ENCODE measurements around the gene MGA.

DNA sequence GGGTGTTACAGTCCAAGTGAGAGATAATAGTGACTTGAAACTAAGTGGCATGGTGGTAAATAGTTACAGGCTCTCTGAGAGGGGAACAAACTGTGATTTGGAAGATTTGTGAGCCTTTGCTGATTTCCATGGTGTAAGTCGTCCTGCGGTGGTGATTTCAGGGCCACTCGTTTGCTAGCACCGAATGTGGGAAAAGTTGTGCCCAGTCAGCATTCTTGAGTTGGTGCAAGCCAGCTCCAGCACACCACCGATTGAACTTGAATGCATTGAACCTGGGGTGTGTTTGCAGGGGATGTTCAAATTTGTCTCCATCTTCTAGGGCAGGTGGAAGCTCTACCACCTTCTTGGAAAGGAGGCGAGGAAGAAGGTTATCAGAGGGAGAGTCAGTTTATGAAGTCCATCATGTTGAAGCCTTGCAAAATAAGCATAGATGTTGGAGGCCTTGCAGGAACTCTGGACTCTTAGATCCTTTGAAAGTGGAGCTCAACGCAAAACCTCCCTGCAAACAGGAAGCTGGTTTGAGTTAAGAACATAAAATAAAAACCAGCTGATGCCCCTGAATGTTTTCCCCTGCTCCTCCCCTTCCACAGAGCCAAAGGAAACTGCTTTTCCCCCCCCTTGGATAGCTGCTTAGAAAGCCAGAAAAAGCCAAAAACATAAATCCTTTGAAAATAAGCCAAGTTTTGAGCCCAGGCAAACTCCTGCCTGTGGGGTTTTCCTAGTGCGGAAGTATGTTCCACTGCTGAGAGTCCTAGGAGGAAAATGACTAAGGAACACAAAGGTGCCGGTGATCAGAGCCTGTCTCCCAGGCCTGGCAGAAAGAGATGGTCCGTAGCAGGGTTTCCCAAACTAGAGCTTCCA lies 136.0 kb downstream of the MGA start:
- TF ChIP-seq, protein P1, sequence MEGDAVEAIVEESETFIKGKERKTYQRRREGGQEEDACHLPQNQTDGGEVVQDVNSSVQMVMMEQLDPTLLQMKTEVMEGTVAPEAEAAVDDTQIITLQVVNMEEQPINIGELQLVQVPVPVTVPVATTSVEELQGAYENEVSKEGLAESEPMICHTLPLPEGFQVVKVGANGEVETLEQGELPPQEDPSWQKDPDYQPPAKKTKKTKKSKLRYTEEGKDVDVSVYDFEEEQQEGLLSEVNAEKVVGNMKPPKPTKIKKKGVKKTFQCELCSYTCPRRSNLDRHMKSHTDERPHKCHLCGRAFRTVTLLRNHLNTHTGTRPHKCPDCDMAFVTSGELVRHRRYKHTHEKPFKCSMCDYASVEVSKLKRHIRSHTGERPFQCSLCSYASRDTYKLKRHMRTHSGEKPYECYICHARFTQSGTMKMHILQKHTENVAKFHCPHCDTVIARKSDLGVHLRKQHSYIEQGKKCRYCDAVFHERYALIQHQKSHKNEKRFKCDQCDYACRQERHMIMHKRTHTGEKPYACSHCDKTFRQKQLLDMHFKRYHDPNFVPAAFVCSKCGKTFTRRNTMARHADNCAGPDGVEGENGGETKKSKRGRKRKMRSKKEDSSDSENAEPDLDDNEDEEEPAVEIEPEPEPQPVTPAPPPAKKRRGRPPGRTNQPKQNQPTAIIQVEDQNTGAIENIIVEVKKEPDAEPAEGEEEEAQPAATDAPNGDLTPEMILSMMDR (IDR thresholded peaks at IDR 0.05), result no peak
- TF ChIP-seq POLR2A (IDR thresholded peaks at IDR 0.05), result no peak
- no peak for TF ChIP-seq POLR2AphosphoS5 (IDR thresholded peaks at IDR 0.05)

Data from breast epithelium (tissue), 3 donors.